Measurements from ENCODE around the gene PODNL1.
"Not testable (repeated sequence)": the region's sequence is repeated elsewhere in the genome, so short reads cannot be mapped to it uniquely, and the experiment has no call there.

Gene PODNL1

DNA sequence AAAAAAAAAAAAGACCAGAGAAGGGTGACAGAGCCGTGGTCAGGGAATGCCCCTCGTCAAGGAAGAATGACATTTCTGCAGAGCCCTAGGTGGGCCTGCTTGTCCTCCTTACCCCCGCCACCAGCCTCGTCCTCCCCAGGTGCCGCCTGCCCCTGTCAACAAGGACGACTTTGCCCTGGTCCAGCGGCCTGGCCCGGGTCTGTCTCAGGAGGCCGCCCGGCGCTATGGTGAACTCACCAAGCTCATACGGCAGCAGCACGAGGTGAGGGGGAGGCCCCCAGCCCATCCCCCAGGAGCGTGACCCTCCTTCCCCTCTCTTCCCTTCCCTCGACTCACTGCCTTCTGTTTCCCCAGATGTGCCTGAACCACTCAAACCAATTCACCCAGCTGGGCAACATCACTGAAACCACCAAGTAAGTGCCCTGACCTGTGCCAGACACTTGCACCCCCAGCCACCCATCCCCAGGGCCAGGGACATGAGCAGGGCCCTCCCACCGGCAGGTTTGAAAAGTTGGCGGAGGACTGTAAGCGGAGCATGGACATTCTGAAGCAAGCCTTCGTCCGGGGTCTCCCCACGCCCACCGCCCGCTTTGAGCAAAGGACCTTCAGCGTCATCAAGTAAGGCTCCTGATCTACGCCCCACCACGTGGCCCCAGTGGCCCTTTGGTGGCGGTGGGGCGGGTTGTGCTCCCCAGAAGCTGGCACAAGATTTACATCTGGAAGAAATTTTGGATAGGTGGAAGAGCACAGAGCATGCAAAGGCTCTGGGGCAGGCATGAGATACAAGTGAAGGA, 14.8 kb downstream of the PODNL1 start:
- no peak for DNase-seq

DNA sequence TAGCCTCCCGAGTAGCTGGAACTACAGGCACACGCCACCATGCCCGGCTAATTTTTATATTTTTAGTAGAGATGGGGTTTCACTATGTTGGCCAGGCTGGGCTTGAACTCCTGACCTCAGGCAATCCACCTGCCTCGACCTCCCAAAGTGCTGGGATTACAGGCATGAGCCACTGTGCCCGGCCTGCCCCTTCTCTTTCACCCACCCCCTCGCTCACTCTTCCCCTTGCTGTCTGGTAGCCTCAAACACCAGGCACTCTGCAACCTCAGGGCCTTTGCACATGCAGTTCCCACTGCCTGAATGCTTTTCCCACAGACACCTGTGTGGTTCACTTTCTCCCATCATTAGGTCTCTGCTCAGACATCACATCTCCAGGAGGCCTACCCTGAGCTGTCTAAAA, 16.1 kb downstream of the PODNL1 start:
- DNase-seq: not testable (repeated sequence)

DNA sequence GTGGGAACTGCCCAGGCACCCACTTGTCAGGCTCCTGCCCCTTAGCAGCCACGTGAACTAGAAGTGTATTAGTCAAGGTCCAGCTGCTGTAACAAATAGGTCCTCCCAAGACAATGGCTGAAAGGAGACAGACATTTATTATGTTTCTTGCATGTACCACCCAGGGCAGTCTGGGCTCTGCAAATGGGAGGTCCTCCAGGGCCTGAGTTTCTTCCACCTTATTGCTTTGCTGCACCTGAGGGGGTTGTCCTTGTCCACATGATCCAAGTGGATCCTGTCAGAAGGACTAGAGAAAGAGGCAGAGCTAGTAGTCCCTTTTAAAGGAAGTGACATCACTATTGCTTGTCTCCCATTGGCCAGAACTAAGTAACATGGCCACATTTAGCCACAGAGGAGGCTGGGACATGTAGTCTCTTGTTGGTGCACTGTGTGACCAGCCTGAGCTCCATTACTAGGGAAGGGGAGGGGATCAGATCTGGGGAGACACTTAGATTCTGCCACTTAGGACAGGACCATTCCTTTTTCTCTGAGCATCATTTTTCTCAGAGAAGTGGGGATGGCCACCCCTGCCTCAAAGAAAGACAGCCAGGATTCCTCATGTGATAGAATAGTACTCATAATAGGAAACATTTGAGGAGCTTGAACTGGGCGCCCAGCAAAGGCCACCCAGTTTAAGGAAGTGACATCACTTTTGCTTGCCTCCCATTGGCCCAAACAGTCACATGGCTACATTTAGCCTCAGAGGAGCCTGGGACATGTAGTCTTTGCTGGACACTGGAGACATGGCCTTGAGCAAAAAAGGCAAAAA, 17.1 kb downstream of the PODNL1 start:
- DNase-seq: peak; percentile 39

GRCh38 chr19:13920524-13920923, 17.7 kb downstream of the PODNL1 start:
- no peak for DNase-seq

- no peak for DNase-seq
Observed at GRCh38 chr19:13918726-13919411, 19.3 kb downstream of the PODNL1 start.

GRCh38 chr19:13917888-13918406, 20.3 kb downstream of the PODNL1 start:
- no peak for DNase-seq

- DNase-seq: no peak
Observed at GRCh38 chr19:13914777-13915176, 23.4 kb downstream of the PODNL1 start.

DNA sequence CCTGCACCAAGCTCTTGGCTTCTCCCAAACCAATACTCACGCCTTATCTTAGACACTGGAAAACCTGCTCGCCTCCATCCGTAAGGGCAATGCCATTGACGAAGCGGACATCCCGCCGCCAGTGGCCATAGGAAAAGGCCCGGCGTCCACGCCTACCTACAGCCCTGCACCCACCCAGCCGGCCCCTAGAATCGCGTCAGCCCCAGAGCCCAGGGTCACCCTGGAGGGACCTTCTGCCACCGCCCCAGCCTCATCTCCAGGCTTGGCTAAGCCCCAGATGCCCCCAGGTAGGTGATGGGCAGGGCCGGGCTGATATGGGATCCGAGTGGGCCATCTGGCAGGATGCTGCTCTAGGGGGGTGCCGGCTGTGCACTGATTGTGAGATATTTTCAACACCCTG, 24.9 kb downstream of the PODNL1 start:
- no peak for DNase-seq

DNA sequence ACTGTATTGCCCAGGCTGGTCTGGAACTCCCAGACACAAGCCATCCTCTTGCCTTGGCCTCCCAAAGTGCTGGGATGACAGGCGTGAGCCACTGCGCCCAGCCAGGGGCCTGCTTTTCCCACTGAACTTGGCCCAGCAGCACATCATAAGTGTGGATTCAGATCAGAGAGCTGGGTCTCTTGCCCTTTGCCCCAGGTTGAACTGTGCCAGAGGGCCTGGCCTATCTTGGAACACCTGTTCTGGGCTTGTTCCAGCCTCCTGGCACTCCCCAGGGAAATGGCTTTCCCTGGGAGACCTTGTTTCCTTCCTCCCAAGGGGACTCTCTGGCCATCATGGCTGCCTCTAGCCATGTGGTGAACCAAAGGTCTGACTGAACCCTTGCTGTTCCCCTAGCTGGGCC, 28.8 kb downstream of the PODNL1 start:
- DNase-seq: no peak

- no peak for DNase-seq
Observed at GRCh38 chr19:13908674-13909073, 29.5 kb downstream of the PODNL1 start.

GRCh38 chr19:13906910-13907309, 31.3 kb downstream of the PODNL1 start:
- DNase-seq: no peak

- no peak for DNase-seq
Observed at GRCh38 chr19:13906521-13906904, 31.7 kb downstream of the PODNL1 start.

DNA sequence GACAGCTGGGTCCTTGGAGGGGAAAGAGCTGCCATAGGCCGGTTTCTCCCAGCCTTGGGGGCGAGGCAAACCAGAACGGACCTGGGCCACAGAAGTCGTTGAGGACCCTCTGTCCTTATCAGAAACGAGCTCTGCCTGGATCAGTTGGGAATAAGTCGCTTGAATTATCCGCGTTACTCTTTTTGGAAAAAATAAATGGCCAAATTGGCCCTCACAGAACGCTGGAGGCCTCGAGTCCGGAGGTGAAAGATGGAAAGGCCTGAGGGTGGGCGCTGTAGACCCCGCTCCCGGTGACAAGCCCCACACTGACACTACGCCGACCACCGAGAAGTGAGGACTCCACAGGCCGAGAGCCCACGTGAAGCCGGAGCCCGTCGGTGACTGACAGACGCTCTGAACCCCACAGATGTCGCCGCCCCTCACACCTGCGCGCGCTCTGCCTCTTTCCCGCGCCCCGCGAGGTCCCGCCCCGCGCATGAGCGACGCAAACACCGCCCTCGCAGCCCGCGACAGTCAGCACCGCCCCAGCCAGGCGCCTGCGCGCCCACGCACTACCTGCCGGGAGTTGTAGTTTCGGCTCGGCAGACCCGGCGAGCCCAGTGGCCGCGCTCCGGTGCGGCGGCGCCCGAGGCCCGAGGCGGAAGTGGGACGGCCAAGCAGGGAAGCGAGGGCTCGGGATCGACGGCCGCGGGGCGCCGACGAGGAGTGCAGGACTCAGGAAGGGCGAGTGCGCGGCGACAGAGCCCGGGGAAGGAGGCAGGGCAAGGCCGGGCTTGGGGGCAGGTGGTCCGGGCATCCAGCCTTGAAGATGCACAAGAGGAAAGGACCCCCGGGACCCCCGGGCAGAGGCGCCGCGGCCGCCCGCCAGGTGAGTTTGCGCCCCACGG, 32.3 kb downstream of the PODNL1 start, which contains the start of the genes BRME1 and CC2D1A:
TSS of gene BRME1 (minus strand) at position 484 of the 887 bp plus-strand sequence. CDS start 1,225 bp downstream, outside the sequence.
TSS of gene CC2D1A (plus strand) at position 568 of the 887 bp plus-strand sequence. CDS start at position 809, 241 bp downstream.
- DNase-seq: peak; percentile 90

DNA sequence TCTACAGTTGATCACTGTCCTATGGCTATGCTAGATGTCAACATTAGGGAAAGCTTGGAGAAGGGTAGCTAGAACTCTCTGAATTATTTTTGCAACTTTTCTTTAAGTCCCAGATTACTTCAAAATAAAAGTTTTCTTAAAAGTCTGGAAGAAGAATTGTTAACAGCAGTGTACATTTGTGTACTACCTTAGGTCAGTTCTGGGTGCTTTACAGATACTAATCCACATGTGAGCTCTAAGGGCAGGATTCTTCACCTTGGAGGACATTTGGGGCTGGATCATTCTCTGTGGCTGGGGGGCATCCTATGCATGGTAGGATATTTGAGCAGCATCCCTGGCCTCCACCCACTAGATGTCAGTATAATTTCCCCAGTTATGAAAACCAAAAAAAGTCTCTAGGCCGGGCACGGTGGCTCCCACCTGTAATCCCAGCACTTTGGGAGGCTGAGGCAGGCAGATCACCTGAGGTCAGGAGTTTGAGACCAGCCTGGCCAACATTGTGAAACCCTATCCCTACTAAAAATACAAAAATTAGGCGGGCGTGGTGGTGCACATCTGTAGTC, 35.1 kb downstream of the PODNL1 start:
- no peak for DNase-seq

DNA sequence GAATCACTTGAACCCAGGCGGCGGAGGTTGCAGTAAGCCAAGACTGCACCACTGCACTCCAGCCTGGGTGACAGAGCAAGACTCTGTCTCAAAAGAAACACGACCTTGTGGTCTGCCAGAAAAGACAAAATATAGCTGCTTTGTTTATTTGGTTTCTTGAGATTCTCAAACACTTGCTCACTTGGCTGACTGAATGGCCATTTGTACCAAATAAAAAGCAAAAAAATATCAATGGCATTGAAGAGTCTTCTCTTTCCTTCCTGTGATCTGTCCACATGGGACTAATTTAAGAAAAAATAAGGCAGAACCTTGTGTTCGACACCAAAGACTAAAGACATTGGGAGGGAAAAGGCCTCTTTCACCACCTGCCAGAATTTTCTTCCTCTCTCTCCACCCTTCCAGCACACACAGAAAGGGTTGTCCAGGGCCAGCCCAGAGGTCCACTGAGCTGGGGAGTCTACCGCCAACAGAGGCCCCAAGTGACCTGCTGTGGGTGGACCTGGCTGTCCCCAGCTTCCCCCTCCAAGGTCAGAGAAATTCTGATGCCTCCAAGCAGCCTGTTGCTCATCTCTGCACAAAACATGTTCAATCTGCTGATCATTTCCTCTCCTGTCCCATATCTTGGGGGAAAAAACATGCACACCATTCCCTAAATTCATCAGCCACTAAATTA, 38.2 kb downstream of the PODNL1 start:
- peak; percentile 57 for DNase-seq

GRCh38 chr19:13899393-13899792, 38.8 kb downstream of the PODNL1 start:
- no peak for DNase-seq

DNA sequence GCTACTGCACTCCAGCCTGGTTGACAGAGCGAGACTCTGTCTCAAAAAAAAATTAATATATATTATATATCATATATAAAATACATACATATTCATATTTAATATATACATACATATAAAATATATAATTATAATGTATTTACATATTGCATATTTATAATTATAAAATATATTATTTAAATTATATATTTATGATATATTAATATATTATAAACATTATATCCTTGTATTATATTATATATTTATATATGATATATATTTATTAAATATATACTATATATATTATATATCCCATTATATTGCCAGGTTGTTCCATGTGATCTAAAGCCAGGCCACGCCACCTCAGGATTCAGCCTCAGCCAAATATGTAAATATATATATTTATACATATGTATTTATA, 42.0 kb downstream of the PODNL1 start:
- no peak for DNase-seq

- DNase-seq: no peak
Observed at GRCh38 chr19:13894552-13894951, 43.7 kb downstream of the PODNL1 start.

DNA sequence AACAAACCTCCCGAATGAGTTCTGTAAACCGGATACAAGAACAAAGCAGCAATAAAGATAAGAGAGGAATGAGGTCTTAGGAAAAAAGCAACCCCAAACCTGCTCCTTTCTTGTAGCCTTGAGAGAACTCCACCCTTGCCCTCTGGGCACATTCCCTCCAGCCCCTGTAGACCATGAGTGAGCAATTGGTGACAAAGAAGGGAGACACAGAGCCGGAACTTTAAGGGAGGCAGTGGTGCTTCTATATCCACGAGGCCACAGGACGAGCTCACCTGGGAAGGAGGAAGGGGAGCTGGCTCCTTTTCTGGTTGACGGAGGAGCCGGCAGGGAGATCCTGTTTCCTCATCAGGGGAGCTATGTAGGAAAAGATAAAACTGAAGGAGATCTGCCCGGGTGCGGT, 45.3 kb downstream of the PODNL1 start:
- DNase-seq: no peak

DNA sequence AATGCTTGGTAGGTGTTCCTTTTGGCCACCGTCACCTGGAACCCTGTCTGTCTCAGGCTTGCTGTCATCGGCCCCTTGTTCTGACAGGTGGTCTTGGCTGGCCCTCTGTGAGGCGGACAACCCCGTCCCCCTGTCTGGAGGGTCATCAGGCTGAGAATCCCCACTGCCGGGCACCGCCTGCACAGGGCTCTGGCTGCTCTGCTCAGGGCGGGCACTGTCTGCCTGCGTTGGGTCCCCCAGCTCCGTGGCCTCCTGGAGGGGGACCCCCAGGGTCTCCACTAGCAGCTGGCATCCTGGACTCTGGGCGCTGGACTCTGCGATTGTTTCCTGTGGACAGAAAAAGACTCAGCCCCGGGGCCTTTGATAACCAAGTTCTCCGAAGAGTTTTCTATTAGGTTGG, 48.1 kb downstream of the PODNL1 start:
- no peak for DNase-seq

GRCh38 chr19:13888281-13888680, 49.9 kb downstream of the PODNL1 start:
- DNase-seq: no peak
